Small intestine (tissue), 7 donors: Measurements from ENCODE around the gene RGS10. TPM values are rescaled to one million over a fixed set of nuclear protein-coding genes. Genes with fewer than 3 reads are reported as not detected.
"Not testable (repeated sequence)": the region's sequence is repeated elsewhere in the genome, so short reads cannot be mapped to it uniquely, and the experiment has no call there.

Source experiments
- DNase-seq, 2 donors: peaks; one replicate each; pipeline versions ENCODE4 v3.0.0 to v3.0.0-alpha.2; 2013
- FAIRE-seq: peaks from 2 replicates; lab custom pipeline; 2012; peaks lifted over from hg19 to GRCh38; lab: Jason Lieb, UNC
- H3K27ac ChIP-seq, 3 donors: one replicate each; pipeline ENCODE4 v1.5.1; 2013; ENCODE audit warnings: low read length in 2 of 3, mild to moderate bottlenecking in 2 of 3, control low read depth in 1 of 3, inconsistent platforms in 1 of 3, low read depth in 1 of 3, moderate library complexity in 1 of 3
- H3K27me3 ChIP-seq, 3 donors: one replicate each; pipeline ENCODE4 v1.6.1; 2013; ENCODE audit warnings: low read length in 3 of 3, inconsistent platforms in 1 of 3; ENCODE audit not compliant: control insufficient read depth in 3 of 3, insufficient read depth in 3 of 3
- H3K36me3 ChIP-seq, 3 donors: one replicate each; pipeline ENCODE4 v1.6.1; 2013; ENCODE audit warnings: low read length in 3 of 3, inconsistent platforms in 1 of 3, low read depth in 1 of 3, mild to moderate bottlenecking in 1 of 3, moderate library complexity in 1 of 3; ENCODE audit not compliant: control insufficient read depth in 3 of 3, insufficient read depth in 2 of 3
- H3K4me1 ChIP-seq, 3 donors: one replicate each; pipeline ENCODE4 v1.6.1; 2013; ENCODE audit warnings: low read length in 2 of 3, inconsistent platforms in 1 of 3, low read depth in 1 of 3, mild to moderate bottlenecking in 1 of 3, moderate library complexity in 1 of 3; ENCODE audit not compliant: control insufficient read depth in 3 of 3, insufficient read depth in 2 of 3
- H3K4me3 ChIP-seq, 3 donors: one replicate each; pipeline ENCODE4 v1.5.1; 2013; ENCODE audit warnings: low read length in 3 of 3, control low read depth in 1 of 3, inconsistent platforms in 1 of 3, low read depth in 1 of 3, mild to moderate bottlenecking in 1 of 3, moderate library complexity in 1 of 3
- H3K9me3 ChIP-seq, 2 donors: one replicate each; pipeline ENCODE4 v1.6.1; 2013; ENCODE audit warnings: low read depth in 1 of 2, low read length in 1 of 2; ENCODE audit not compliant: control insufficient read depth in 2 of 2, insufficient read depth in 1 of 2
- WGBS, 3 donors: extraction: QIAGEN DNeasy Blood & Tissue Kit; methylation state at CpG; one replicate each; pipeline ENCODE4 v1.1.7; 2013; 5-methylcytosine and 5-hydroxymethylcytosine counted together
- polyA plus RNA-seq, 4 donors: library from polyadenylated mRNA; stranded (reverse) in 3 of 4; unstranded in 1 of 4; fragments of 200-250 nt in 3 of 4; fragments of 120-200 nt in 1 of 4; gene quantifications; one replicate each; pipeline versions ENCODE4 v1.2.1 to v1.2.3, GENCODE V29; 2013
- donor health status: healthy with polysubstance abuse.
- donor health status: control.
- donor health status: control.
- donor health status: Bipolar disorder and iron deficiency.
- donor health status: healthy.

The RGS10 gene
- polyA plus RNA-seq, 4 donors: 9.6 to 77.8 (median 41.1) TPM

DNA sequence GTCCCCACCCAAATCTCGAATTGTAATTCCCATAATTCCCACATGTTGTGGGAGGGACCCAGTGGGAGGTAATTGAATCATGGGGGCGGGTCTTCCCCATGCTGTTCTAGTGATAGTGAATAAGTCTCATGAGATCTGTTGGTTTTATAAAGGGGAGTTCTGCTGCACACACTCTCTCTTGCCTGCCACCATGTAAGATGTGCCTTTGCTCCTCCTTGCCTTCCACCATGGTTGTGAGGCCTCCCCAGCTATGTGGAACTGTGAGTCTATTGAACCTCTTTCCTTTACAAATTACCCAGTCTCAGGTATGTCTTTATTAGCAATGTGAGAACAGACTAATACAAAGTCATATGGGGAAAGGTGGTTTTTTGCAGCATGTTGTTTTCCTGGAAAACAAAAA, 79.3 kb downstream of the RGS10 start:
- H3K9me3 ChIP-seq: peaks cover 0 to 13% of the 10 kb centered on the region in 2 donors
- not testable (repeated sequence) for H3K27me3 ChIP-seq, H3K27ac ChIP-seq, DNase-seq, H3K4me3 ChIP-seq, FAIRE-seq, H3K4me1 ChIP-seq
- 61 to 82% (median 72%) methylated on average over 2 of the region's 2 CpGs for WGBS, 3 donors
- peaks cover 0 to 12% (median 0%) of the 10 kb centered on the region in 3 donors for H3K36me3 ChIP-seq

DNA sequence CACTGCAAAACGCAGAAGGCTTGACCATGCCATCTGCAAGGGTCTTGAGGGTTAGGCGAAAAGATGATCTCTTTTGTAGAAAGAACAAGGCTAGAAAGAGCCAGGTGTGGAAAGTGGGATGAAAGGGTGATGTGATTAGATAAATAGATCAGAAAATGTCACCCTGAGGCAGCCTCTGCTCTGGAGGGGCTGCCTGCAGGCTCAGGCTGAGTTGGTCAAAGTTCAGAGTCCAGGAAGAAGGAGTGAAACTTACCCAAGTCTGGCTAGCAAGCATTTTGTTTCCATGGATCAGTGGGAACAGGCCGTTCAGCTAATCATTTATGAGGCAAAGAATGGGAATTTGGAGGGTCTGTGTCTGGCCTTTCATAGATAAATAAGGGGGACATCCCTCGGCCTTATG, 79.7 kb downstream of the RGS10 start:
- Histone ChIP-seq H3K27ac (no peak overlapping the region), H3K4me1 (no peaks in the 10 kb centered on the region), H3K36me3 (peaks cover 0 to 15% (median 0%) of the 10 kb centered on the region in 3 donors), H3K27me3 (no peaks in the 10 kb centered on the region), H3K9me3 (peaks cover 0 to 13% of the 10 kb centered on the region in 2 donors), H3K4me3 (no peak overlapping the region)
- FAIRE-seq: no peak
- peak; percentile 28 to 32 for DNase-seq
- 62 to 80% (median 71%) methylated on average over 4 of the region's 4 CpGs for WGBS, 3 donors

DNA sequence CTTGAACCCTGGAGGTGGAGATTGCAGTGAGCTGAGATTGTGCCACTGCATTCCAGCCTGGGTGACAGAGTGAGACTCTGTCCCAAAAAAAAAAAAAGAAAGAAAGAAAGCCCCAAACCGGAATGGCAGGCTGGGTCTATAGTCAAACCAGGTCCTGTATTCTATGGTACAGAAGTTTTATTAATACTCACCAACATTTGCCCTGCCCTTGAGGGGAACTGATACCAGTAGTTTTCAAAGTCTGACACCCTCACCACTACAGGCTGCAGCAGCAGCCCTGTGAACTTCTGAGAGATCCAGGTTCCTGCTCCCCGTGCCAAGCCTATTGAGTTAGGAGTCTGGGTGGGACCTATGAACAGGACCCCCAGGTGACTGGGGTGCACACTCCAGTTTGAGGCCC, 80.6 kb downstream of the RGS10 start:
- Histone ChIP-seq H3K36me3 (peaks cover 0 to 22% (median 0%) of the 10 kb centered on the region in 3 donors), H3K27me3 (no peaks in the 10 kb centered on the region), H3K4me3 (no peak overlapping the region), H3K4me1 (no peaks in the 10 kb centered on the region), H3K27ac (no peak overlapping the region), H3K9me3 (peaks cover 0 to 13% of the 10 kb centered on the region in 2 donors)
- no peak for FAIRE-seq
- 61 to 71% (median 69%) methylated on average over 2 of the region's 2 CpGs for WGBS, 3 donors
- no peak for DNase-seq

DNA sequence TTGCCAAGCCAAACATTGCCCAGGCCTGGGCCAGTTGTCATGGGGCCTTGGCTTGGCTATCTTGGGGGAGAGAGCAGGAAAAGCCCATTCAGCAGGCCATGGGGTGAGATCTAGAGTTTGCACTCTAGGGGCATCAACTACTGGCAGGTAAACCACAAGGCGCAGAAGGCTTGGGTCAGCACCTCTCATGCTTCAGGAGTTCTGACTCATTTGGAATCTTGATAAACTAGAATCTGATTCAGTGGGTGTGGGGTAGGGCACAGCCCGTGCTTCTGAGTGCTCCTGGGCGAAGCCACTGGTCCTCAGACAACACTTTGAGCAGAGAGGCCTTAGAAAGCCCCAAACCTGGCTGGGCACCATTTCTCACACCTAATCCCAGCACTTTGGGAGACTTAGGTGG, 81.1 kb downstream of the RGS10 start:
- Histone ChIP-seq H3K27ac (no peak overlapping the region), H3K9me3 (peaks cover 0 to 13% of the 10 kb centered on the region in 2 donors), H3K4me3 (no peak overlapping the region), H3K4me1 (no peaks in the 10 kb centered on the region), H3K27me3 (no peaks in the 10 kb centered on the region), H3K36me3 (peaks cover 0 to 26% (median 0%) of the 10 kb centered on the region in 3 donors)
- peak in 1 of 2 donors; percentile 20 for DNase-seq
- FAIRE-seq: no peak
- 72 to 79% (median 78%) methylated on average over 3 of the region's 3 CpGs for WGBS, 3 donors

DNA sequence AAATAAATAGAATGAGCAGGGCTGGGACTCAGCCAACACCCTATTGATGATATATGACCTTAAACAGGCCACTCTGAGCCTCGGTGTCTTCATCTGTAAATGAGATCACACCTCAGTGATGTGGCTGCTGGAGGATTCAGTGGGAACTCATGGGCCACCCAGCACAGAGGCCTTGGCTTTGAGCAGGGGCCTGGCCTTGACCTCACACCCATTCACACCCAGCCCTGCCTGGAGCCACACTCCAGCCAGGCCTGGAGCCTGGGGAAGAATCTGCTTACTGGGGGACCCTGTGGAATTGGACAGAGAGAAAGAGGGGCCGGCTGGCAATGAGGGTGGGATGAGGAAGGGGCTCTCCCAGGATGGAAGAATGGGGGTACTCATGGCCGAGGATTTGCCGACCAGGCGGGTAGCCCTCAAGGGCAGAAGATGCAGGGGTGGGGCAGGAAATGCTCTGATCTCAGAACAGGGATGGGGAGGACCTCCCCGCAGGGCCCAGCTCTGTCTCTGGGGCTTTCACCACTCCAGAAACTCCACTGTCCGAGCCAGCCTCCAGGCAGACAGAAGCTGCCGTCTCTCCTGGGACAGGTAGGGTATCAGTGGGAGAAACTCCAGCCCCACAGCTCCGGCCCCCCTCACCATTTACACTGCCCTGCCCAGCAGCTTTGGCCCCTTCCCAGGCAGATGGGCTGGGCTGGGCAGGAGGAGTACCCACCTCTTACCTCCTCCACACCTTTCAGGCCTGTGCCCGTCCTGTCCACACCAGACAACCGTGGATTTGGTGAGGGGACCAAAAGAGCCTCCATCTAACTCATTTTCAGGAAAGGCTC, 81.9 kb downstream of the RGS10 start:
- H3K36me3 ChIP-seq: peaks cover 0 to 34% (median 0%) of the 10 kb centered on the region in 3 donors
- no peak for FAIRE-seq
- peaks cover 0 to 13% of the 10 kb centered on the region in 2 donors for H3K9me3 ChIP-seq
- no peak for DNase-seq
- H3K4me3 ChIP-seq: no peak overlapping the region
- H3K27ac ChIP-seq: no peak overlapping the region
- no peaks in the 10 kb centered on the region for H3K27me3 ChIP-seq
- H3K4me1 ChIP-seq: no peaks in the 10 kb centered on the region
- WGBS, 3 donors: 84 to 88% (median 86%) methylated on average over 11 of the region's 11 CpGs

DNA sequence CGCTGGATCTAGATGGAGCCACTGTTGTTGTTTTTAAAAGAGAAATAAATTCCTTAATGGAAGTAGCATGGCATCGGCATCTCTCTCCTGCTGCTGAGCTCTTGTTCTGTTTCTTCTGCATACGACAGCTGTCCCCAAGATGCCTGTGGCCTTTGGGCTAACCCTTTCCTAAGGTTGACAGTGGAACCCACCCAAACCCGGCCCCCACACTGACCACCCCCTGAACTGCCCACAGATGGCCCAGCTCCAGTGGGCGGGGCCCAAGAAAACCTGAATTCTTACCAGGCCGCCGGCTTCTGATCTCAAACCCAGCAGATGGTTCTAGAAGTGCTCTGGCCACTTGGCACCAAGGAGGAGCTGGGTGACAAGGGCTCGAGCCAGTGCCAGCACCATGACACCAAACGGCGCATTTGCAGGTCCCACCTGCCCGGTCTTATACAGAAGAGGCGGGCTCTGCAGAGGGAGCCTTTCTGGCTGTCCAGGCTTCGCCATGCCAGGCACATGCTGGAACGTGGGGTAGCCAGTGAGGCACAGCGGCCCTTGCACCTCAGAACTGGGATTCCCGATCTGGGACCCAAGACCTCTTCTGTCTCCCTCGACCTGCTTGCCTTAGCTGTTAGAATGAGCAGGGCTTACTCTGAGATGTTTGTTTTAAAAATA, 82.7 kb downstream of the RGS10 start:
- H3K9me3 ChIP-seq: peaks cover 0 to 13% of the 10 kb centered on the region in 2 donors
- no peak for FAIRE-seq
- DNase-seq: no peak
- 87 to 91% (median 88%) methylated on average over 17 of the region's 17 CpGs for WGBS, 3 donors
- H3K4me1 ChIP-seq: no peaks in the 10 kb centered on the region
- no peaks in the 10 kb centered on the region for H3K27me3 ChIP-seq
- H3K4me3 ChIP-seq: no peak overlapping the region
- H3K27ac ChIP-seq: no peak overlapping the region
- H3K36me3 ChIP-seq: peaks cover 0 to 38% (median 0%) of the 10 kb centered on the region in 3 donors

DNA sequence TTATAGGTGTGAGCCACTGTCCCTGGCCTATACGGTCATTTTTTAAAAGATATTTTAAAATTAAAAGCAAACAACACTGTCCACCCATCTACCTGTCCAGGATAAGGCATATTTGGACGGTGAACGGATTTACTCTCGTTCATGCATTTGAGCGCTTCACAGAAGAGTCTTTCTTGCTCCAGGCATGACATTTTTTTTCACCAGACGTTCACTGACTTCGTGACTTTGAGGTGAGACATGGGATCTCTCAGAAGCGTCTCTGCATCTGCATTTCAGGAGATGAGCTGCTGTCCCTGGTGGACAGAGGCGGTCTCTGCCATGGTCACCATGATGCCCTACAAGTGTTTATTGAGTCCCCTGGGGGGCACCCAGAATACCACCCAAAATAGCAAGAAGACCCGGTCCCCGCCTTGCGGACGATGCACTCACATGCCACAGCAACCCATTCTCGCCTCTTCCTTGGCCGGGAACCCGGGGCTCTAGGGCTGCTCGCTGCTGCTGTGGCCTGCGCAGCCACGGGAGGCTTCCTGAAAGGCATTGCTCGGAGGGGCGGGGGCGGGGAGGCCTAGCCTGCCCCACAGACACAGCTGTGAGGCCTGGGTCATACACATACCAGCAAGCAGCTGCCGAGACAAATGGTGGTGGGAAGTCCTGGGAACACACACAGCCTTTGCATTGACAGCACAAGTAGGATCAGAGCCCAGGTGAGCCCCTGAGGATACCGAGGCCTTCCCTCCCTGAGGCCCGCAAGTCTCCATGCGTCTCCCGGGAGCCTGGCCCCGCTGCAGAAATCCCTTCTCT, 84.4 kb downstream of the RGS10 start:
- WGBS, 3 donors: 88 to 93% (median 91%) methylated on average over 27 to 28 of the region's 28 CpGs
- H3K4me1 ChIP-seq: no peaks in the 10 kb centered on the region
- DNase-seq (no peak), FAIRE-seq (no peak)
- no peak overlapping the region for H3K27ac ChIP-seq
- no peaks in the 10 kb centered on the region for H3K27me3 ChIP-seq
- H3K36me3 ChIP-seq: peaks cover 0 to 54% (median 0%) of the 10 kb centered on the region in 3 donors
- H3K4me3 ChIP-seq: no peak overlapping the region
- H3K9me3 ChIP-seq: peaks cover 0 to 8% of the 10 kb centered on the region in 2 donors

DNA sequence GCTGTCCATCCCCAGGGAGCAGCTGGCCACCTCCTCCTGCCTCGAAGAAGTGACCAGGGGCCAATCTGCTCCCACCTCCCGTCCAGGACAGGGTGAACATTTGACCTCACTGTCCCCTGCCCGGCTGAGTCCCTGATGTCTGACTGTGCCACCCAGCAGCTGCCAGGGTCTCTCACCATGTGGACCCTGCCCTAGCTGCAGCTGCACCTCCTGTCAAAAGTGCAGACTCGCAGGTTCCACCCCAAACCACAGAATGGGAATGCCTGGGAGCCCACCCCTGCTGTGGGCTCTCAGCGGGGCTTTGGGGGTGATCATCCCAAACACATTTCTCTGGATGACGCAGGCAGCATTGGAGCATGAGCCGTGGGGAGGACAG, 86.1 kb downstream of the RGS10 start:
- 83 to 87% (median 86%) methylated on average over 7 of the region's 7 CpGs for WGBS, 3 donors
- FAIRE-seq: no peak

More for the DNA sequence above, 86.1 kb downstream of the RGS10 start:
- no peaks in the 10 kb centered on the region for H3K9me3 ChIP-seq
- peaks cover 0 to 71% (median 0%) of the 10 kb centered on the region in 3 donors for H3K36me3 ChIP-seq
- H3K27ac ChIP-seq: no peak overlapping the region
- no peaks in the 10 kb centered on the region for H3K27me3 ChIP-seq
- no peak overlapping the region for H3K4me3 ChIP-seq
- DNase-seq: no peak
- no peaks in the 10 kb centered on the region for H3K4me1 ChIP-seq
